Measurements from ENCODE around the gene PIN1.
"Not testable (repeated sequence)": the region's sequence is repeated elsewhere in the genome, so short reads cannot be mapped to it uniquely, and the experiment has no call there.

PIN1 gene

GRCh38 chr19:9818734-9819595, 16.2 kb upstream of the PIN1 start, which contains the start of gene FBXL12:
Gene FBXL12 (minus strand): TSS chr19:9819079. CDS start chr19:9818813, 266 bp downstream.
- peak; percentile 96 for DNase-seq (ENCODE audit: low spot score)

GRCh38 chr19:9819596-9819909, 15.6 kb upstream of the PIN1 start:
- no peak for DNase-seq (ENCODE audit: low spot score)

GRCh38 chr19:9820034-9820433, 15.1 kb upstream of the PIN1 start:
- not testable (repeated sequence) for DNase-seq (ENCODE audit: low spot score)

- no peak for DNase-seq (ENCODE audit: low spot score)
Observed at GRCh38 chr19:9823816-9824215, 11.3 kb upstream of the PIN1 start.

- peak; percentile 92 for DNase-seq (ENCODE audit: low spot score)
Observed at GRCh38 chr19:9827289-9828238, 7.6 kb upstream of the PIN1 start, which contains the start of gene UBL5. Gene UBL5 (plus strand): TSS chr19:9827918. CDS start chr19:9828338, 420 bp downstream.

GRCh38 chr19:9828551-9829063, 6.5 kb upstream of the PIN1 start:
- no peak for DNase-seq (ENCODE audit: low spot score)

GRCh38 chr19:9834307-9834725, 802 bp upstream of the PIN1 start:
- no peak for DNase-seq (ENCODE audit: low spot score)

- DNase-seq (ENCODE audit: low spot score): no peak
Observed at GRCh38 chr19:9835507-9835949, 410 bp downstream of the PIN1 start.

- DNase-seq (ENCODE audit: low spot score): peak; percentile 54
Observed at GRCh38 chr19:9836021-9836420, 903 bp downstream of the PIN1 start.

GRCh38 chr19:9838324-9838723, 3.2 kb downstream of the PIN1 start:
- no peak for DNase-seq (ENCODE audit: low spot score)

- no peak for DNase-seq (ENCODE audit: low spot score)
Observed at GRCh38 chr19:9839415-9839814, 4.3 kb downstream of the PIN1 start.

GRCh38 chr19:9842834-9843625, 7.9 kb downstream of the PIN1 start:
- DNase-seq (ENCODE audit: low spot score): no peak

GRCh38 chr19:9843626-9844273, 8.6 kb downstream of the PIN1 start:
- DNase-seq (ENCODE audit: low spot score): not testable (repeated sequence)

- DNase-seq (ENCODE audit: low spot score): peak; percentile 98
Observed at GRCh38 chr19:9847087-9847671, 12.1 kb downstream of the PIN1 start.

- no peak for DNase-seq (ENCODE audit: low spot score)
Observed at GRCh38 chr19:9848060-9848459, 12.9 kb downstream of the PIN1 start.

GRCh38 chr19:9848762-9849161, 13.6 kb downstream of the PIN1 start:
- no peak for DNase-seq (ENCODE audit: low spot score)

- DNase-seq (ENCODE audit: low spot score): no peak
Observed at GRCh38 chr19:9849791-9850190, 14.7 kb downstream of the PIN1 start.

- DNase-seq (ENCODE audit: low spot score): no peak
Observed at GRCh38 chr19:9850235-9850959, 15.3 kb downstream of the PIN1 start.

- DNase-seq (ENCODE audit: low spot score): no peak
Observed at GRCh38 chr19:9854282-9854846, 19.2 kb downstream of the PIN1 start.

- DNase-seq (ENCODE audit: low spot score): no peak
Observed at GRCh38 chr19:9856609-9857008, 21.5 kb downstream of the PIN1 start.
